Kidney epithelial cell (primary cell): Measurements from ENCODE around the gene WNT4. TPM values are rescaled to one million over a fixed set of nuclear protein-coding genes. Genes with fewer than 3 reads are reported as not detected.
A peak's percentile ranks its signal among the peaks of the same experiment; 100 is the strongest.

Source experiments
- DNase-seq: peaks from one replicate; pipeline ENCODE4 v3.0.0-alpha.2; 2010; ENCODE audit warnings: low read depth
- H3K27me3 ChIP-seq: 2 replicates; pipeline ENCODE4 v1.6.0; 2011; ENCODE audit warnings: low read length; ENCODE audit not compliant: control insufficient read depth, insufficient read depth
- H3K36me3 ChIP-seq: 2 replicates; pipeline ENCODE4 v1.5.1; 2011; ENCODE audit warnings: low read length; ENCODE audit not compliant: control insufficient read depth, insufficient read depth
- H3K4me3 ChIP-seq: 2 replicates; pipeline ENCODE4 v1.5.1; 2011; ENCODE audit warnings: low read depth, mild to moderate bottlenecking, control low read depth, low read length
- CTCF ChIP-seq: IDR thresholded peaks from 2 replicates; pipeline ENCODE4 v1.5.1; 2011; ENCODE audit warnings: mild to moderate bottlenecking, moderate library complexity, low read length, control low read depth, inconsistent platforms; ENCODE audit not compliant: insufficient read depth, poor library complexity, severe bottlenecking
- total RNA-seq: library from RNA; depleted of rRNA; stranded (reverse); fragments of >200 nt; gene quantifications from 2 replicates; pipeline ENCODE4 v1.2.3, GENCODE V29; 2015

WNT4 gene
- total RNA-seq, 1 donor from 2014 or later: 0.58 TPM

GRCh38 chr1:22089787-22090186 is 53.1 kb downstream of the WNT4 start:
- Histone ChIP-seq H3K4me3 (no peak overlapping the region), H3K36me3 (no peaks in the 10 kb centered on the region), H3K27me3 (no peaks in the 10 kb centered on the region)
- no peak for TF ChIP-seq CTCF
- no peak for DNase-seq

- no peak for DNase-seq
- no peaks in the 10 kb centered on the region for H3K36me3 ChIP-seq
- no peak for TF ChIP-seq CTCF
- no peaks in the 10 kb centered on the region for H3K27me3 ChIP-seq
- H3K4me3 ChIP-seq: no peak overlapping the region
Observed at GRCh38 chr1:22089134-22089571, 53.7 kb downstream of the WNT4 start.

GRCh38 chr1:22088331-22088730 is 54.6 kb downstream of the WNT4 start:
- Histone ChIP-seq H3K4me3 (no peak overlapping the region), H3K36me3 (no peaks in the 10 kb centered on the region), H3K27me3 (no peaks in the 10 kb centered on the region)
- DNase-seq: no peak
- TF ChIP-seq CTCF: no peak

- Histone ChIP-seq H3K4me3 (no peak overlapping the region), H3K36me3 (no peaks in the 10 kb centered on the region), H3K27me3 (no peaks in the 10 kb centered on the region)
- no peak for TF ChIP-seq CTCF
- no peak for DNase-seq
Observed at GRCh38 chr1:22080191-22080590, 62.7 kb downstream of the WNT4 start.

- H3K27me3 ChIP-seq: no peaks in the 10 kb centered on the region
- H3K4me3 ChIP-seq: no peak overlapping the region
- no peaks in the 10 kb centered on the region for H3K36me3 ChIP-seq
- DNase-seq: no peak
- no peak for TF ChIP-seq CTCF
Observed at GRCh38 chr1:22078133-22078532, 64.8 kb downstream of the WNT4 start.

- Histone ChIP-seq H3K27me3 (no peaks in the 10 kb centered on the region), H3K4me3 (no peak overlapping the region), H3K36me3 (no peaks in the 10 kb centered on the region)
- no peak for TF ChIP-seq CTCF
- peak; percentile 4 for DNase-seq
Observed at GRCh38 chr1:22077728-22078127, 65.2 kb downstream of the WNT4 start.
